CD4-positive, alpha-beta T cell (primary cell): ENCODE data around the gene SH3BGRL2. TPM values are rescaled to one million over a fixed set of nuclear protein-coding genes. Genes with fewer than 3 reads are reported as not detected.
"Not testable (repeated sequence)": the region's sequence is repeated elsewhere in the genome, so short reads cannot be mapped to it uniquely, and the experiment has no call there.

Experiments used
- ATAC-seq: fragments of 200-7000 bp; cut with Tn5 transposase; one replicate; pipeline ENCODE4 v1.10.0; 2022; ENCODE audit warnings: mild to moderate bottlenecking; ENCODE audit not compliant: poor library complexity
- CTCF ChIA-PET: fragments of 350-600 bp; sonication (Branson Sonifier 250); formaldehyde crosslinking; loops from one replicate; lab custom pipeline; 2021; ENCODE audit warnings: antibody characterized with exemption, inconsistent platforms; lab: Charles Lee
- POLR2A ChIA-PET: fragments of 350-600 bp; sonication (Branson Sonifier 250); formaldehyde crosslinking; loops from one replicate; lab custom pipeline; 2021; ENCODE audit warnings: antibody characterized with exemption, inconsistent platforms; lab: Charles Lee
- DNase-seq, 14 experiments: peaks; one replicate each; pipeline ENCODE4 v3.0.0-alpha.2; 2013 to 2020; ENCODE audit warnings: mixed read lengths in 2 of 14
- H3K27ac ChIP-seq, 2 donors: one replicate each; pipeline versions ENCODE4 v1.5.1 to v1.7.0; 2013; ENCODE audit warnings: low read length in 2 of 2, low read depth in 1 of 2, mild to moderate bottlenecking in 1 of 2
- H3K27me3 ChIP-seq, 2 experiments: 1 replicate in 1 of 2; 2 replicates in 1 of 2; pipeline versions ENCODE4 v1.6.1 to v1.7.0; 2013; ENCODE audit warnings: low read length in 2 of 2, control low read depth in 1 of 2, mild to moderate bottlenecking in 1 of 2, moderate library complexity in 1 of 2; ENCODE audit not compliant: insufficient read depth in 2 of 2, control insufficient read depth in 1 of 2
- H3K36me3 ChIP-seq: one replicate; pipeline ENCODE4 v1.6.1; 2013; ENCODE audit warnings: low read length, control low read depth; ENCODE audit not compliant: insufficient read depth
- H3K4me1 ChIP-seq: one replicate; pipeline ENCODE4 v1.6.1; 2013; ENCODE audit warnings: low read length, control low read depth; ENCODE audit not compliant: insufficient read depth
- H3K4me3 ChIP-seq: one replicate; pipeline ENCODE4 v1.5.1; 2013; ENCODE audit warnings: mild to moderate bottlenecking, low read length, moderate library complexity
- H3K9me3 ChIP-seq, 2 experiments: 1 replicate in 1 of 2; 2 replicates in 1 of 2; pipeline versions ENCODE4 v1.6.1 to v1.7.0; 2013; ENCODE audit warnings: low read length in 2 of 2, mild to moderate bottlenecking in 2 of 2, control low read depth in 1 of 2, moderate library complexity in 1 of 2; ENCODE audit not compliant: control insufficient read depth in 1 of 2, insufficient read depth in 1 of 2
- H3K27ac Mint-ChIP-seq: one replicate; pipeline ENCODE4 v1.8.0; 2020; ENCODE audit warnings: mixed read lengths
- H3K27me3 Mint-ChIP-seq: one replicate; pipeline ENCODE4 v1.8.0; 2021; ENCODE audit warnings: mixed read lengths
- H3K36me3 Mint-ChIP-seq: one replicate; pipeline ENCODE4 v1.8.0; 2021; ENCODE audit warnings: low read depth, mixed read lengths
- H3K4me1 Mint-ChIP-seq: one replicate; pipeline ENCODE4 v1.8.0; 2021; ENCODE audit warnings: low read depth, mixed read lengths
- H3K4me3 Mint-ChIP-seq: one replicate; pipeline ENCODE4 v1.8.0; 2020; ENCODE audit warnings: mild to moderate bottlenecking, mixed read lengths
- H3K9me3 Mint-ChIP-seq: one replicate; pipeline ENCODE4 v1.8.0; 2020; ENCODE audit warnings: mixed read lengths
- intact Hi-C, 2 experiments: fragments of 100-400 bp; cut with DNase I in 1 of 2; cut with micrococcal nuclease in 1 of 2; formaldehyde crosslinking; loops; one replicate each; pipeline versions ENCODE4 v1.15.1 to v1.9.0; 2023 to 2025; cut with DNase I, micrococcal nuclease
- total RNA-seq, 174 experiments: library from RNA in 2 of 174; stranded (reverse) in 2 of 174; gene quantifications; one replicate each; pipeline ENCODE4 v1.2.3 and lab custom pipeline; 2021 to 2026
- TF ChIP-seq, protein P1 (sequence below): fragments of 200-600 bp; IDR thresholded peaks from one replicate; pipeline ENCODE4 v1.8.0; 2022; ENCODE audit warnings: antibody characterized with exemption, mild to moderate bottlenecking

SH3BGRL2 gene
- total RNA-seq, 2 experiments from 2014 or later = 0.25 to 0.38 TPM

- H3K9me3 Mint-ChIP-seq = peaks cover 2% of the 10 kb centered on the region
- intact Hi-C loops = loop anchor here in 1 of 2 experiments (5.0 kb wide), 1 partner anchor 100 kb away; no protein-coding TSS in a partner anchor
- no peak overlapping the region for H3K4me3 Mint-ChIP-seq
Measured at GRCh38 chr6:79672631-79673111, 41.5 kb downstream of the SH3BGRL2 start.

DNA sequence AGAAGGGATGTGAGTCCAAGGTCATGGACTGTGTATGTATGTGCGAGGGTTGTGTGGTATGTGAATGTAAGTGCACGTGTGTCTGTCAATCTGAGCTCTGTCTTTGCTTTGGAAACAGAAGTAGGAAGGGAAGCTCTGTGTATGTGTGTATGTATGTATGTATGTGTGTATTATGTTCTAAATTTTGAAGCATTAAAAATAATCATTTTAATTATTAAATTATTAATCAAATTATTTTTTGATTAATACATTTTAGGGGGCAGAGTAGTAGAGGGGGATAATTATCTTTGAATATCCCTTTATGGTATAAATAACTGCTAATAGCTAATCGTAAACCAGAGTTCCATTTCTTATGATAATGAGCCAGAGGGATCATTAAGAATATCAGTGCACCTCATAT, 42.8 kb downstream of the SH3BGRL2 start:
- Histone ChIP-seq H3K4me1 (peaks cover 14% of the 10 kb centered on the region), H3K9me3 (no peaks in the 10 kb centered on the region), H3K27me3 (no peaks in the 10 kb centered on the region), H3K36me3 (no peaks in the 10 kb centered on the region), H3K4me3 (no peak overlapping the region), H3K27ac (no peak overlapping the region)
- peaks cover 3% of the 10 kb centered on the region for H3K36me3 Mint-ChIP-seq
- peaks cover 2% of the 10 kb centered on the region for H3K9me3 Mint-ChIP-seq
- no peak for DNase-seq
- peaks cover 36% of the 10 kb centered on the region for H3K4me1 Mint-ChIP-seq
- TF ChIP-seq, protein P1, sequence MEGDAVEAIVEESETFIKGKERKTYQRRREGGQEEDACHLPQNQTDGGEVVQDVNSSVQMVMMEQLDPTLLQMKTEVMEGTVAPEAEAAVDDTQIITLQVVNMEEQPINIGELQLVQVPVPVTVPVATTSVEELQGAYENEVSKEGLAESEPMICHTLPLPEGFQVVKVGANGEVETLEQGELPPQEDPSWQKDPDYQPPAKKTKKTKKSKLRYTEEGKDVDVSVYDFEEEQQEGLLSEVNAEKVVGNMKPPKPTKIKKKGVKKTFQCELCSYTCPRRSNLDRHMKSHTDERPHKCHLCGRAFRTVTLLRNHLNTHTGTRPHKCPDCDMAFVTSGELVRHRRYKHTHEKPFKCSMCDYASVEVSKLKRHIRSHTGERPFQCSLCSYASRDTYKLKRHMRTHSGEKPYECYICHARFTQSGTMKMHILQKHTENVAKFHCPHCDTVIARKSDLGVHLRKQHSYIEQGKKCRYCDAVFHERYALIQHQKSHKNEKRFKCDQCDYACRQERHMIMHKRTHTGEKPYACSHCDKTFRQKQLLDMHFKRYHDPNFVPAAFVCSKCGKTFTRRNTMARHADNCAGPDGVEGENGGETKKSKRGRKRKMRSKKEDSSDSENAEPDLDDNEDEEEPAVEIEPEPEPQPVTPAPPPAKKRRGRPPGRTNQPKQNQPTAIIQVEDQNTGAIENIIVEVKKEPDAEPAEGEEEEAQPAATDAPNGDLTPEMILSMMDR = no peak
- H3K27ac Mint-ChIP-seq = no peak overlapping the region
- no peak for ATAC-seq
- intact Hi-C loops = loop anchor here in 1 of 2 experiments (5.0 kb wide), 1 partner anchor 102 kb away; no protein-coding TSS in a partner anchor
- POLR2A ChIA-PET = no interaction called here
- no peaks in the 10 kb centered on the region for H3K27me3 Mint-ChIP-seq
- CTCF ChIA-PET = no interaction called here
- H3K4me3 Mint-ChIP-seq = no peak overlapping the region

More at GRCh38 chr6:79672631-79673111, 41.5 kb downstream of the SH3BGRL2 start:
- ATAC-seq (peak; percentile 31), DNase-seq (peak in 3 of 14 experiments; percentile 20 to 24 (median 23))
- peaks cover 14% of the 10 kb centered on the region for H3K4me1 ChIP-seq
- H3K4me3 ChIP-seq = no peak overlapping the region
- no peaks in the 10 kb centered on the region for H3K27me3 Mint-ChIP-seq
- no peaks in the 10 kb centered on the region for H3K27me3 ChIP-seq
- peaks cover 3% of the 10 kb centered on the region for H3K36me3 Mint-ChIP-seq
- H3K27ac Mint-ChIP-seq = peak overlapping the region; percentile 78
- POLR2A ChIA-PET = interaction anchor here (2.0 kb wide), 1 partner anchor 102 kb away, joined by 9 read pairs; no protein-coding TSS in a partner anchor
- H3K9me3 ChIP-seq = no peaks in the 10 kb centered on the region
- peaks cover 49% of the 10 kb centered on the region for H3K4me1 Mint-ChIP-seq
- no peak overlapping the region for H3K27ac ChIP-seq
- no peaks in the 10 kb centered on the region for H3K36me3 ChIP-seq
- TF ChIP-seq, protein P1 = peak; percentile 49
- CTCF ChIA-PET = no interaction called here

GRCh38 chr6:79676785-79677736, 45.9 kb downstream of the SH3BGRL2 start:
- Histone ChIP-seq H3K36me3 (no peaks in the 10 kb centered on the region), H3K4me3 (no peak overlapping the region), H3K9me3 (no peaks in the 10 kb centered on the region), H3K4me1 (peaks cover under 1% of the 10 kb centered on the region), H3K27me3 (no peaks in the 10 kb centered on the region), H3K27ac (no peak overlapping the region)
- DNase-seq = no peak
- ChIA-PET POLR2A (no interaction called here), CTCF (no interaction called here)
- H3K36me3 Mint-ChIP-seq = peaks cover 3% of the 10 kb centered on the region
- intact Hi-C loops = loop anchor here in 1 of 2 experiments (5.0 kb wide), 2 partner anchors 35 to 110 kb away; no protein-coding TSS in a partner anchor
- H3K4me3 Mint-ChIP-seq = no peak overlapping the region
- peaks cover 15% of the 10 kb centered on the region for H3K4me1 Mint-ChIP-seq
- TF ChIP-seq, protein P1 = no peak
- no peaks in the 10 kb centered on the region for H3K27me3 Mint-ChIP-seq
- no peak overlapping the region for H3K27ac Mint-ChIP-seq
- ATAC-seq = no peak
- no peaks in the 10 kb centered on the region for H3K9me3 Mint-ChIP-seq

DNA sequence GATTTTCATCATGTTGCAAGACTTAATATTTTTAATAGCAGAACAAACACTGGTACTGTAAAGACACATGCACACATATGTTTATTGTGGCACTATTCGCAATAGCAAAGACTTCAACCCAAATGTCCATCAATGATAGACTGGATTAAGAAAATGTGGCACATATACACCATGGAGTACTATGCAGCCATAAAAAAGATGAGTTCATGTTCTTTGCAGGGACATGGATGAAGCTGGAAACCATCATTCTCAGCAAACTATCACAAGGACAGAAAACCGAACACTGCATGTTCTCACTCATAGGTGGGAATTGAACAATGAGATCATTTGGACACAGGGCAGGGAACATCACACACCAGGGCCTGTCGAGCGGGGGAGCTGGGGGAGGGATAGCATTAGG, 51.6 kb downstream of the SH3BGRL2 start:
- H3K36me3 ChIP-seq, CTCF ChIA-PET, H3K9me3 ChIP-seq, H3K4me3 Mint-ChIP-seq, H3K9me3 Mint-ChIP-seq, ATAC-seq, H3K27ac Mint-ChIP-seq, H3K4me1 Mint-ChIP-seq, H3K27me3 ChIP-seq, H3K27ac ChIP-seq, H3K4me1 ChIP-seq, POLR2A ChIA-PET, H3K4me3 ChIP-seq, H3K27me3 Mint-ChIP-seq, DNase-seq, intact Hi-C loops, H3K36me3 Mint-ChIP-seq: not testable (repeated sequence)
